Measurements from ENCODE around the gene IGFBP1.

GRCh38 chr7:45918556-45918955, 30.3 kb downstream of the IGFBP1 start:
- TF ChIP-seq EP300 (conservative IDR thresholded peaks at IDR 0.05; ENCODE audit: poor library complexity, severe bottlenecking) (no peak), EZH2 (IDR thresholded peaks at IDR 0.05; ENCODE audit: borderline replicate concordance, insufficient read depth, low read length, poor library complexity, severe bottlenecking) (no peak), TAF1 (IDR thresholded peaks at IDR 0.05; ENCODE audit: low read depth) (no peak)

Measured in neural cell (in vitro differentiated cells).